ENCODE data around the gene GDPD5. TPM values are rescaled to one million over a fixed set of nuclear protein-coding genes. Genes with fewer than 3 reads are reported as not detected.

Gene GDPD5
- total and polyA plus RNA-seq, 9 of the 15 experiments (the other 6 are each of a cell fraction or from before 2014, with no cell fraction given), result 0.32 to 27.3 (median 8.0) TPM

DNA sequence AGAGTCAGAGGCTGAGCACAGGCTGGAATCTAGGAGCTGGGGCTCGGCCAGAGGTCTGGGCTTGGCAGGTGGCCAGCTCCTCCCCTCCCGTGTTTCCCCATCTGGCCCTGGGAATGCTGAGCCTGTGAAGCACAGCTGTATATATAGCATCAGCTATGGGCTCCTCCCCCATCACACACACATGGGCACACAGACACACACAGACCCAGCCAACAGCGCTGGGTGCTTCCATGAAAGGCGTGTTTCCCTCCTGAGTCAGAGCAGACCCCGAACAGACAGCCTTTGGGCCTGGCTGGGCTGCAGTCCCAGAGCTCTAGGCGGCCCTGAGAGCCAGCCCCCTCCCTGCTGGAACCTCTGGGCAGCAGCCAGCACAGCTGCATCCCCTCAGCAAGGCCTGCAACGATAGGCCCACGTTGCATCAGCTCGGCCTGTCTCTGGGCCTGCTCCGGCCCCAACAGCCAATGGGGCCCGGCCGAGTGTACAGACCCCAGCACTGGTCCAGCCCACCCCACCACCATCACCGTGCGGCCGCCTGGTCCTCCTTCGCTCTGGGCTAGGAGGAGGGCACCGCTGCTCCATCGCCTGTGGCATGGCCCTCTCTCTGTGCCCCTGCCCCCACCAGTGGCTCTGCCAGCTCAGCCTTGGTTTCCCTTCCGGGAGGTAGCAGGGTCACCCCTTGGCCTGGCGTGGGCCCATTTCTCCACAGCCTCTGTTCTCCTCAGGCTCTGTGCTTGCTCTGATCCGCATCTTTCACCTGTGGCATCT is 28.7 kb upstream of the GDPD5 start (continued):
- TF ChIP-seq ZBTB11 (CRISPR knock-in tag; IDR thresholded peaks at IDR 0.05) (no peak), PYGO2 (tag; IDR thresholded peaks at IDR 0.05) (no peak), NFATC3 (IDR thresholded peaks at IDR 0.05) (no peak), CREBBP (IDR thresholded peaks at IDR 0.05; ENCODE audit: low read depth, low read length) (no peak), RUNX1 (IDR thresholded peaks at IDR 0.05; ENCODE audit: low read depth) (no peak), MLLT1 (IDR thresholded peaks at IDR 0.05) (peak in 1 of 2 experiments; percentile 62; a peak in 1 of 4 replicates), CBX8 (IDR thresholded peaks at IDR 0.05; ENCODE audit: borderline replicate concordance, extremely low read depth, low read depth, low read length, poor library complexity, severe bottlenecking) (no peak), HDAC6 (IDR thresholded peaks at IDR 0.05; ENCODE audit: low read depth, low read length) (no peak), CEBPG (CRISPR knock-in tag; IDR thresholded peaks at IDR 0.05) (peak; percentile 100), CEBPG (tag; conservative IDR thresholded peaks at IDR 0.05 in 1 of 2, IDR thresholded peaks at IDR 0.05 in 1 of 2) (peak; percentile 91 to 93), NCOA4 (IDR thresholded peaks at IDR 0.05; ENCODE audit: partially characterized antibody) (no peak), TEAD4 (IDR thresholded peaks at IDR 0.05; ENCODE audit: low read length) (no peak), TEAD4 (CRISPR knock-in tag; IDR thresholded peaks at IDR 0.05; ENCODE audit: borderline replicate concordance) (no peak), XRCC3 (IDR thresholded peaks at IDR 0.05) (no peak)
- TF ChIP-seq, protein P1, sequence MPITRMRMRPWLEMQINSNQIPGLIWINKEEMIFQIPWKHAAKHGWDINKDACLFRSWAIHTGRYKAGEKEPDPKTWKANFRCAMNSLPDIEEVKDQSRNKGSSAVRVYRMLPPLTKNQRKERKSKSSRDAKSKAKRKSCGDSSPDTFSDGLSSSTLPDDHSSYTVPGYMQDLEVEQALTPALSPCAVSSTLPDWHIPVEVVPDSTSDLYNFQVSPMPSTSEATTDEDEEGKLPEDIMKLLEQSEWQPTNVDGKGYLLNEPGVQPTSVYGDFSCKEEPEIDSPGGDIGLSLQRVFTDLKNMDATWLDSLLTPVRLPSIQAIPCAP (CRISPR knock-in tag; IDR thresholded peaks at IDR 0.05; ENCODE audit: borderline replicate concordance), result no peak
- TF ChIP-seq, protein P2, sequence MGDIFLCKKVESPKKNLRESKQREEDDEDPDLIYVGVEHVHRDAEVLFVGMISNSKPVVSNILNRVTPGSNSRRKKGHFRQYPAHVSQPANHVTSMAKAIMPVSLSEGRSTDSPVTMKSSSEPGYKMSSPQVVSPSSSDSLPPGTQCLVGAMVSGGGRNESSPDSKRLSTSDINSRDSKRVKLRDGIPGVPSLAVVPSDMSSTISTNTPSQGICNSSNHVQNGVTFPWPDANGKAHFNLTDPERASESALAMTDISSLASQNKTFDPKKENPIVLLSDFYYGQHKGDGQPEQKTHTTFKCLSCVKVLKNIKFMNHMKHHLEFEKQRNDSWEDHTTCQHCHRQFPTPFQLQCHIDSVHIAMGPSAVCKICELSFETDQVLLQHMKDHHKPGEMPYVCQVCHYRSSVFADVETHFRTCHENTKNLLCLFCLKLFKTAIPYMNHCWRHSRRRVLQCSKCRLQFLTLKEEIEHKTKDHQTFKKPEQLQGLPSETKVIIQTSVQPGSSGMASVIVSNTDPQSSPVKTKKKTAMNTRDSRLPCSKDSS (IDR thresholded peaks at IDR 0.05; ENCODE audit: low read depth, partially characterized antibody), result no peak
- TF ChIP-seq, protein P3, sequence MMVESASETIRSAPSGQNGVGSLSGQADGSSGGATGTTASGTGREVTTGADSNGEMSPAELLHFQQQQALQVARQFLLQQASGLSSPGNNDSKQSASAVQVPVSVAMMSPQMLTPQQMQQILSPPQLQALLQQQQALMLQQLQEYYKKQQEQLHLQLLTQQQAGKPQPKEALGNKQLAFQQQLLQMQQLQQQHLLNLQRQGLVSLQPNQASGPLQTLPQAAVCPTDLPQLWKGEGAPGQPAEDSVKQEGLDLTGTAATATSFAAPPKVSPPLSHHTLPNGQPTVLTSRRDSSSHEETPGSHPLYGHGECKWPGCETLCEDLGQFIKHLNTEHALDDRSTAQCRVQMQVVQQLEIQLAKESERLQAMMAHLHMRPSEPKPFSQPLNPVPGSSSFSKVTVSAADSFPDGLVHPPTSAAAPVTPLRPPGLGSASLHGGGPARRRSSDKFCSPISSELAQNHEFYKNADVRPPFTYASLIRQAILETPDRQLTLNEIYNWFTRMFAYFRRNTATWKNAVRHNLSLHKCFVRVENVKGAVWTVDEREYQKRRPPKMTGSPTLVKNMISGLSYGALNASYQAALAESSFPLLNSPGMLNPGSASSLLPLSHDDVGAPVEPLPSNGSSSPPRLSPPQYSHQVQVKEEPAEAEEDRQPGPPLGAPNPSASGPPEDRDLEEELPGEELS (CRISPR knock-in tag; IDR thresholded peaks at IDR 0.05; ENCODE audit: borderline replicate concordance), result no peak
